ENCODE measurements around the gene CUX1. TPM values are rescaled to one million over a fixed set of nuclear protein-coding genes. Genes with fewer than 3 reads are reported as not detected.

Gene CUX1
- total RNA-seq, 4 donors from 2014 or later: 40.8 to 62.1 (median 43.8) TPM

DNA sequence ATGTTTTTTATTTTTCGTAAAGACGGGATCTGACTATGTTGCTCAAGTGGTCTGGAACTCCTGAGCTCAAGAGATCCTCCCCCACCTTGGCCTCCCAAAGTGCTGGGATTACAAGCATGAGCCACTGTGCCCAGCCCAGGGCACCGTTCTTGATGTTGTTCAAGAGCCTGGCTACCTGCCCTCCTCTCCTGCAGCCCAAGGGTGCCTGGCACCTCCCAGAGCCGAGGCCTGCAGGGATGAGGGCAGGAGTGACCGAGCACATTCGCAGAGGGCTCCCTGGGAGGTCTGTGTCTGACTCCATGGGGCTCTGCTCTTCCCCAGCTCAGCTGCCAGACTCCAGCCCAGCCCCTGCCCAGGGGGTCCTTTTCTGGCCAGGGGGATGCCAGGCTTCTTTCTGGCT is 484.6 kb downstream of the CUX1 start:
- WGBS, 2 donors: 83 to 86% methylated on average over 3 to 6 of the region's 6 CpGs
- H3K4me3 ChIP-seq (ENCODE audit: low read depth, poor library complexity, severe bottlenecking): no peak overlapping the region
- TF ChIP-seq, protein P1, sequence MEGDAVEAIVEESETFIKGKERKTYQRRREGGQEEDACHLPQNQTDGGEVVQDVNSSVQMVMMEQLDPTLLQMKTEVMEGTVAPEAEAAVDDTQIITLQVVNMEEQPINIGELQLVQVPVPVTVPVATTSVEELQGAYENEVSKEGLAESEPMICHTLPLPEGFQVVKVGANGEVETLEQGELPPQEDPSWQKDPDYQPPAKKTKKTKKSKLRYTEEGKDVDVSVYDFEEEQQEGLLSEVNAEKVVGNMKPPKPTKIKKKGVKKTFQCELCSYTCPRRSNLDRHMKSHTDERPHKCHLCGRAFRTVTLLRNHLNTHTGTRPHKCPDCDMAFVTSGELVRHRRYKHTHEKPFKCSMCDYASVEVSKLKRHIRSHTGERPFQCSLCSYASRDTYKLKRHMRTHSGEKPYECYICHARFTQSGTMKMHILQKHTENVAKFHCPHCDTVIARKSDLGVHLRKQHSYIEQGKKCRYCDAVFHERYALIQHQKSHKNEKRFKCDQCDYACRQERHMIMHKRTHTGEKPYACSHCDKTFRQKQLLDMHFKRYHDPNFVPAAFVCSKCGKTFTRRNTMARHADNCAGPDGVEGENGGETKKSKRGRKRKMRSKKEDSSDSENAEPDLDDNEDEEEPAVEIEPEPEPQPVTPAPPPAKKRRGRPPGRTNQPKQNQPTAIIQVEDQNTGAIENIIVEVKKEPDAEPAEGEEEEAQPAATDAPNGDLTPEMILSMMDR (IDR thresholded peaks at IDR 0.05): no peak
- no peak for DNase-seq (ENCODE audit: low spot score in 2 of 2)
- intact Hi-C loops (cut with DNase I; ENCODE audit: low total_unique reads): no loop called here

DNA sequence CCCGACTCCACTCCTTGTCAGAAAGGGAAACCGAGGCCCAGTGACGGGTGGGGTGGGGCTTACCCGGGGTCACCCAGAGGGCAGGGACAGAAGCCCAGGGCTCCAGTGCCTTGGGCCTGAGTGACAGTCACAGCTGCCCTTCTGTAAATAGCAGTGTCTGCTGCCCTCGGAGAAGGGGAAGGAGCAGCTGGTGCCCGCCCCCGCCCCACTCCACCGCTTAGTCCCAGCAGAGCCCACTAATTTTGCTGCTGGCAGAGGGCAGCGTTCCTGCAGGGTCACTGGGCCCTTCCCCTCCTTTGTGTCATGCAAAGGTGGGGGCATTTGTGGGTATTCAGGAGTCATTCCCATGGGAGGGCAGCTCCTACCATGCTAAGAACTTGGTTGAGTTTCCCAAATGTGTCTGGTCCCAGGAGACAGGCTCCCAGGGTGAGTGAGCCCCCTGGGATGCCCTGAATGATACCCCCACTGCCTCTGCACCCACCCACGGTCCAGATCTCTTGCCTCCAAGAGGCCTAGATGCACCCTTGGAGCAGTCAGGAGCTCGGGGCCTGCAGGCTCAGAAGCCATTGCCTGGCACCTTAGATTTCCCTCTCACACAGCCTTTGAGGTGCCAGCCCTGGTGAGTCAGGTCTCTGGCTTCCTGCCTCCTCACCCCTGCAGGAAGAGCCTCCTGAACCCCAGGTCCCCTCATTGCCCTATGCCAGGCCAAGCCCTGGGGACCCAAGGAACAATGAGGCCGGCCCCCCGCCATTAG is 486.4 kb downstream of the CUX1 start:
- WGBS, 2 donors: 77 to 81% methylated on average over 11 to 13 of the region's 13 CpGs
- DNase-seq (ENCODE audit: low spot score in 2 of 2): no peak
- TF ChIP-seq, protein P1 (IDR thresholded peaks at IDR 0.05): no peak
- TF ChIP-seq POLR2A (IDR thresholded peaks at IDR 0.05): no peak
- intact Hi-C loops (cut with DNase I; ENCODE audit: low total_unique reads): no loop called here
- no peak overlapping the region for H3K4me3 ChIP-seq (ENCODE audit: low read depth, poor library complexity, severe bottlenecking)

DNA sequence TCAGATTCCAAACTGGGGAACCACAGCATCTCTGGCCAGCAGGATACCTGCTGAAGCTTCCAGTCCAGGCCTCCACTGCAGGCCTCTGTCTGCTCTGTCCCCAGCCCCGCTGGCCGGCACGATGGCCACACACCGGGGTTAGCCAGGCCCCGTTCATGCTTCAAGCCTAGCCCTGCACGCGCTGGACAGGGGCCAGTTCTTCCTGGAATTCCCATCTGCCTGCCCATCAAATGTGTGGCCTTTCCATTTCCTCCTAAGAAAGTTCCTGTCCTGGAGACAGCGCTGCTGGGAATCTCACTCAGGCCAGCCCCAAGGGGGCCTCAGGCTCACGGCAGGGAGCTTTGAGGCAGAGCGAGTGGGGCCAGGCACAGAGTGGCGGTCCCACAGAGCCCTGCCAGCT is 487.2 kb downstream of the CUX1 start:
- DNase-seq (ENCODE audit: low spot score in 2 of 2): no peak
- TF ChIP-seq, protein P1 (IDR thresholded peaks at IDR 0.05): no peak
- TF ChIP-seq POLR2A (IDR thresholded peaks at IDR 0.05): no peak
- no peak overlapping the region for H3K4me3 ChIP-seq (ENCODE audit: low read depth, poor library complexity, severe bottlenecking)
- 58 to 70% methylated on average over 11 of the region's 11 CpGs for WGBS, 2 donors
- intact Hi-C loops (cut with DNase I; ENCODE audit: low total_unique reads): no loop called here

DNA sequence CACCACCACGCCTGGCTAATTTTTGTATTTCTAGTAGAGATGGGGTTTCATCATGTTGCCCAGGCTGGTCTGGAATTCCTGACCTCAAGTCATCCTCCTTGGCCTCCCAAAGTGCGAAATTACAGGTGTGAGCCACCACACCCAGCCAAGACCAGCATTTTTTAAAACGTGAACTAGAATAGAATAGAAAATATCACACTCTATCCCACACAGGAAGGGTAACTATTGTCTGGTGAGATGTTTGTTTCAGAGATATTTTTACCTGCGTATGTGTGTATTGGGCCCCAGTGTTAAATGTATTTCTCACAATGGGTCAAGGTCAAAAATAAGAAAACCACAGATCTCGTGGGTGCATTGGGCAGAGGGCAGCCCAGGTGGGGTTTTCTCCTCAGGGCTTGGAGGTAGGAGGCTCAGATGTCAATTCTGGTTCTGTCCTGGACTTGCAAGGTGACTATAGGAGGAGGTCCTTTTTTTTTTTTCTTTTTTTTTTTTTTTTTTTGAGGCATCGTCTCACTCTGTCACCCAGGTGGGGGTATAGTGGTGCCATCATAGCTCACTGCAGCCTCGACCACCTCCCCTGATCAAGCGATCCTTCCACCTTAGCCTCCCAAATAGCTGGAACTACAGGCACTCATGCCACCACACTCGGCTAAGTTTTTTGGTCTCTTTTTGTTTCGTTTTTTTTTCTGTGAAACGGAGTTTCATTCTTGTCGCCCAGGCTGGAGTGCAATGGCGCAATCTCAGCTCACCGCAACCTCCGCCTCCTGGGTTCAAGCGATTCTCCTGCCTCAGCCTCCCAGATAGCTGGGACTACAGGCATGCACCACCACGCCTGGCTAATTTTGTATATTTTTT is 488.2 kb downstream of the CUX1 start:
- TF ChIP-seq, protein P1 (IDR thresholded peaks at IDR 0.05): no peak
- no peak for TF ChIP-seq POLR2A (IDR thresholded peaks at IDR 0.05)
- 92 to 94% methylated on average over 17 of the region's 17 CpGs for WGBS, 2 donors
- H3K4me3 ChIP-seq (ENCODE audit: low read depth, poor library complexity, severe bottlenecking): no peak overlapping the region
- intact Hi-C loops (cut with DNase I; ENCODE audit: low total_unique reads): no loop called here
- DNase-seq (ENCODE audit: low spot score in 2 of 2): no peak

DNA sequence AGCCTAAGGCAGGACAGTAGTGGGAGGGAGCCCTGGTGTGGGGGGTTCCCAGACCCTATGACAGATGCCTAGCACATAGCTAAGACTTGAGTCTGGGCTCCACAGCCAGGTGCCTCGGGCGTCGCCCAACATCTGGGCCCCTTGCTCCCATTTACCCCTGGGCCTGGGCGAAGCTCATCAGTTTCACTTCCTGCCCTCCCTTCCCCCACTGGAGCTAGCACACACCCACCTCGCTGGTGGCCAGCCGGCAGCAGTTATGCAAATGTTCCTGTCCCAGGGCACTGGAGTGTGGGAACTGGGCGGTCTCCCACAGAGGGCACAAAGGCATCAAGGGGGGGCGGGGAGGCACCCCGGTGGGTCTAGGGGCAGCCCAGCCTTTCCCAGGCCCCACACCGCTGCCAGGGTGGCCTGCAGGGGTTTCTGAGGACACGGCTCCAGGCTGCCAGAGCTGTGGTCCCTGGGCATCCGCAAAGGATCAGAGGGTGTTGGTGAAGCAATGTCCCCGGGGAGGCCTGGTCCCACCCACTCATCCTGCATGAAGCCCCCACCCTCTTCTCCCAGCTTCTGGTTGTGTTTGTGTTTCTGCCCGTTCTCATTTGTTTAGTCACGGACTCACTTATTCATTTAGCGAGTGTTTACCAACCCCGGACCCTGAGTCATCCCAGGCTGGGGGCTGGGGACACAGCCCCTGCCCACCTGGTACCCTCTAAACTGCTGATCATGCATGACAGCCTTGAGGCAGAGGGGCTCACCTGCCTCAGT is 489.7 kb downstream of the CUX1 start:
- 35 to 41% methylated on average over 14 to 17 of the region's 17 CpGs for WGBS, 2 donors
- intact Hi-C loops (cut with DNase I; ENCODE audit: low total_unique reads): no loop called here
- DNase-seq (ENCODE audit: low spot score in 2 of 2): peak in 1 of 2 donors; percentile 52
- TF ChIP-seq POLR2A (IDR thresholded peaks at IDR 0.05): no peak
- TF ChIP-seq, protein P1 (IDR thresholded peaks at IDR 0.05): no peak
- H3K4me3 ChIP-seq (ENCODE audit: low read depth, poor library complexity, severe bottlenecking): no peak overlapping the region

Measured in lower leg skin (tissue), 4 donors.